GM23338 (cell line): Measurements from ENCODE around the gene RXFP2. TPM values are rescaled to one million over a fixed set of nuclear protein-coding genes. Genes with fewer than 3 reads are reported as not detected.

Experiments
- ATAC-seq: fragments of 200-7000 bp; cut with Tn5 transposase; 3 replicates; pipeline ENCODE4 v1.9.1; 2020
- DNase-seq: peaks from one replicate; pipeline ENCODE4 v3.0.0-alpha.2; 2015; ENCODE audit warnings: low spot score
- H2AFZ ChIP-seq: fragments of 200-600 bp; sonication (generic); 2 replicates; pipeline ENCODE4 v1.8.0; 2016; ENCODE audit warnings: antibody characterized with exemption, mild to moderate bottlenecking, moderate library complexity
- H3F3A ChIP-seq: fragments of 200-600 bp; sonication (generic); replicated peaks from 2 replicates; pipeline ENCODE4 v1.8.0; 2017; ENCODE audit warnings: antibody characterized with exemption, mixed run types, low read depth
- H3K27ac ChIP-seq: fragments of 200-600 bp; sonication (generic); 2 replicates; pipeline ENCODE4 v1.6.1; 2016; ENCODE audit warnings: low read depth
- H3K27me3 ChIP-seq: fragments of 200-600 bp; sonication (generic); 2 replicates; pipeline ENCODE4 v1.8.0; 2016; ENCODE audit warnings: mild to moderate bottlenecking, mixed run types, moderate library complexity; ENCODE audit not compliant: insufficient read depth
- H3K36me3 ChIP-seq: fragments of 200-600 bp; sonication (generic); 2 replicates; pipeline ENCODE4 v1.8.0; 2016; ENCODE audit warnings: mild to moderate bottlenecking; ENCODE audit not compliant: insufficient read depth
- H3K4me1 ChIP-seq: fragments of 200-600 bp; sonication (generic); 2 replicates; pipeline ENCODE4 v1.8.0; 2016; ENCODE audit warnings: mild to moderate bottlenecking, moderate library complexity; ENCODE audit not compliant: insufficient read depth
- H3K4me2 ChIP-seq: fragments of 200-600 bp; sonication (generic); 2 replicates; pipeline ENCODE4 v1.7.1; 2017; ENCODE audit warnings: mixed run types
- H3K4me3 ChIP-seq: fragments of 200-600 bp; sonication (generic); 2 replicates; pipeline ENCODE4 v1.6.1; 2016; ENCODE audit warnings: mixed run types
- H3K79me2 ChIP-seq: fragments of 200-600 bp; sonication (generic); replicated peaks from 2 replicates; pipeline ENCODE4 v1.8.0; 2017; ENCODE audit warnings: mild to moderate bottlenecking; ENCODE audit not compliant: insufficient read depth
- H3K9me2 ChIP-seq: fragments of 200-600 bp; sonication (generic); 2 replicates; pipeline ENCODE4 v1.8.0; 2017; ENCODE audit not compliant: insufficient read depth
- H4K20me1 ChIP-seq: fragments of 200-600 bp; sonication (generic); replicated peaks from 2 replicates; pipeline ENCODE4 v1.8.0; 2017; ENCODE audit warnings: mild to moderate bottlenecking; ENCODE audit not compliant: insufficient read depth
- H3K27ac Mint-ChIP-seq: 2 replicates; pipeline ENCODE4 v1.8.0; 2020; ENCODE audit warnings: inconsistent platforms, mild to moderate bottlenecking, moderate library complexity, mixed read lengths
- H3K27me3 Mint-ChIP-seq: 3 replicates; pipeline ENCODE4 v1.8.0; 2022; ENCODE audit warnings: low read depth, mild to moderate bottlenecking, moderate library complexity, mixed read lengths, inconsistent platforms; ENCODE audit not compliant: insufficient read depth, poor library complexity
- H3K36me3 Mint-ChIP-seq: 3 replicates; pipeline ENCODE4 v1.8.0; 2021; ENCODE audit warnings: low read depth, mild to moderate bottlenecking, inconsistent platforms, moderate library complexity, mixed read lengths
- H3K4me1 Mint-ChIP-seq: 3 replicates; pipeline ENCODE4 v1.8.0; 2020; ENCODE audit warnings: mild to moderate bottlenecking, inconsistent platforms, mixed read lengths
- H3K4me3 Mint-ChIP-seq: 3 replicates; pipeline ENCODE4 v1.8.0; 2021; ENCODE audit warnings: moderate library complexity, mild to moderate bottlenecking, inconsistent platforms, mixed read lengths
- H3K9me3 Mint-ChIP-seq: 3 replicates; pipeline ENCODE4 v1.8.0; 2020; ENCODE audit warnings: moderate library complexity, mild to moderate bottlenecking, inconsistent platforms, mixed read lengths
- POLR2AphosphoS5 ChIP-seq: IDR thresholded peaks from 2 replicates; pipeline ENCODE4 v1.6.1; 2016; ENCODE audit warnings: antibody characterized with exemption, low read depth
- STAT1 ChIP-seq: IDR thresholded peaks from one replicate; pipeline ENCODE4 v1.6.1; 2016; ENCODE audit warnings: antibody characterized with exemption; ENCODE audit not compliant: unreplicated experiment
- ZNF114 ChIP-seq: fragments of 250-450 bp; sonication (Bioruptor Pico); IDR thresholded peaks from 2 replicates; pipeline ENCODE4 v1.5.0; 2020; ENCODE audit warnings: mild to moderate bottlenecking, moderate library complexity
- polyA plus RNA-seq: library from polyadenylated mRNA; unstranded; fragments of >200 nt; fragmentation: Nextera tagmentation; extraction: Ambion mirVana; gene quantifications from 2 replicates; pipeline ENCODE4 v1.2.1, GENCODE V29; 2016
- total RNA-seq: library from RNA; depleted of rRNA; stranded (reverse); fragments of >200 nt; shearing (Covaris generic); gene quantifications from 2 replicates; pipeline ENCODE4 v1.2.3, GENCODE V29; 2014
- TF ChIP-seq, protein P1 (sequence below), 2 experiments: fragments of 200-600 bp in 1 of 2; sonication (generic) in 1 of 2; conservative IDR thresholded peaks; 2 replicates each; pipeline versions ENCODE4 v1.5.1 to v1.6.1; 2016 to 2017; ENCODE audit warnings: antibody characterized with exemption in 2 of 2, low read depth in 2 of 2, mild to moderate bottlenecking in 2 of 2, moderate library complexity in 1 of 2
- TF ChIP-seq, protein P2 (sequence below): IDR thresholded peaks from one replicate; pipeline ENCODE4 v1.6.1; 2018; ENCODE audit warnings: antibody characterized with exemption; ENCODE audit not compliant: unreplicated experiment

The RXFP2 gene
- total and polyA plus RNA-seq, 2 experiments from 2014 or later: not detected

DNA sequence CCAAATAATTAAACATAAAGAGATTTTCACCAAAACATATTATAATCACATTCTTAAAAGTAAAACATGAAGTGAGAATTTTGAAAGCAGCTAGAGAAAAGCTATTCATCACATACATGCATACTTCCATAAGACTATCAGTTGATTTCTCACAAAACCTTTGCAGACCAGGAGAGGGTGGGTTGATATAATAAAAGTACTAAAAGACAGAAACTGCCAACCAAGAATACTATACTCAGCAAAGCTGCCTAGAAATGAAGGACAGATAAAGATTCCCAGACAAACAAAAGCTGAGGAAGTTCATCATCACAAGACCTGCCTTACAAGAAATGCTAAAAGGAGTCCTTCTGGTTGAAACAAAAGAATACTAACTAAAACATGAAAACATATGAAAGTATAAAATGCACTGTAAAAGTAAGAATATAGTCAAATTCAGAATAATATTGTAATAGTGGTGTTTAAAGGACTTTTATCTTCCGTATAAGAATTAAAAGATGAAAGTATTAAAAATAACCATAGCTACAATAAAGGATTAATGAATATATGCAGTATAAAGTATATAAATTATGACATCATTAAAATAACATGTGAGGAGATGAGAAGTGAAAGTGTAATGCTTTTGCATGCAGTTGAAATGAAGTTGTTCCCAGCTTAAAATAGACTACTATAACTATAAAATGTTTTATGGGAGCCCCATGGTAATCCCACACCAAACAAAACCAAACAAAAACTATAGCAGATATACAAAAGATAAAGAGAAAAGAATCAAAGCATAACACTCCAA lies 76.2 kb downstream of the RXFP2 start:
- DNase-seq (no peak), ATAC-seq (no peak)
- Histone ChIP-seq H3K4me2 (no peak overlapping the region), H3K36me3 (no peaks in the 10 kb centered on the region), H2AFZ (no peak overlapping the region), H3K4me3 (no peak overlapping the region), H4K20me1 (no peaks in the 10 kb centered on the region), H3F3A (no peaks in the 10 kb centered on the region), H3K79me2 (no peaks in the 10 kb centered on the region), H3K27me3 (no peaks in the 10 kb centered on the region), H3K9me2 (no peaks in the 10 kb centered on the region), H3K27ac (no peak overlapping the region), H3K4me1 (no peaks in the 10 kb centered on the region)
- H3K9me3 Mint-ChIP-seq: peaks cover 35% of the 10 kb centered on the region
- peaks cover 21% of the 10 kb centered on the region; the same call in 2 of the 3 replicates for H3K36me3 Mint-ChIP-seq
- H3K4me1 Mint-ChIP-seq: no peaks in the 10 kb centered on the region
- no peak for TF ChIP-seq POLR2AphosphoS5
- TF ChIP-seq, protein P1, sequence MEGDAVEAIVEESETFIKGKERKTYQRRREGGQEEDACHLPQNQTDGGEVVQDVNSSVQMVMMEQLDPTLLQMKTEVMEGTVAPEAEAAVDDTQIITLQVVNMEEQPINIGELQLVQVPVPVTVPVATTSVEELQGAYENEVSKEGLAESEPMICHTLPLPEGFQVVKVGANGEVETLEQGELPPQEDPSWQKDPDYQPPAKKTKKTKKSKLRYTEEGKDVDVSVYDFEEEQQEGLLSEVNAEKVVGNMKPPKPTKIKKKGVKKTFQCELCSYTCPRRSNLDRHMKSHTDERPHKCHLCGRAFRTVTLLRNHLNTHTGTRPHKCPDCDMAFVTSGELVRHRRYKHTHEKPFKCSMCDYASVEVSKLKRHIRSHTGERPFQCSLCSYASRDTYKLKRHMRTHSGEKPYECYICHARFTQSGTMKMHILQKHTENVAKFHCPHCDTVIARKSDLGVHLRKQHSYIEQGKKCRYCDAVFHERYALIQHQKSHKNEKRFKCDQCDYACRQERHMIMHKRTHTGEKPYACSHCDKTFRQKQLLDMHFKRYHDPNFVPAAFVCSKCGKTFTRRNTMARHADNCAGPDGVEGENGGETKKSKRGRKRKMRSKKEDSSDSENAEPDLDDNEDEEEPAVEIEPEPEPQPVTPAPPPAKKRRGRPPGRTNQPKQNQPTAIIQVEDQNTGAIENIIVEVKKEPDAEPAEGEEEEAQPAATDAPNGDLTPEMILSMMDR (conservative IDR thresholded peaks at IDR 0.05; ENCODE audit: low read depth in 2 of 2): no peak
- TF ChIP-seq ZNF114 (CRISPR knock-in tag): no peak
- TF ChIP-seq, protein P2, sequence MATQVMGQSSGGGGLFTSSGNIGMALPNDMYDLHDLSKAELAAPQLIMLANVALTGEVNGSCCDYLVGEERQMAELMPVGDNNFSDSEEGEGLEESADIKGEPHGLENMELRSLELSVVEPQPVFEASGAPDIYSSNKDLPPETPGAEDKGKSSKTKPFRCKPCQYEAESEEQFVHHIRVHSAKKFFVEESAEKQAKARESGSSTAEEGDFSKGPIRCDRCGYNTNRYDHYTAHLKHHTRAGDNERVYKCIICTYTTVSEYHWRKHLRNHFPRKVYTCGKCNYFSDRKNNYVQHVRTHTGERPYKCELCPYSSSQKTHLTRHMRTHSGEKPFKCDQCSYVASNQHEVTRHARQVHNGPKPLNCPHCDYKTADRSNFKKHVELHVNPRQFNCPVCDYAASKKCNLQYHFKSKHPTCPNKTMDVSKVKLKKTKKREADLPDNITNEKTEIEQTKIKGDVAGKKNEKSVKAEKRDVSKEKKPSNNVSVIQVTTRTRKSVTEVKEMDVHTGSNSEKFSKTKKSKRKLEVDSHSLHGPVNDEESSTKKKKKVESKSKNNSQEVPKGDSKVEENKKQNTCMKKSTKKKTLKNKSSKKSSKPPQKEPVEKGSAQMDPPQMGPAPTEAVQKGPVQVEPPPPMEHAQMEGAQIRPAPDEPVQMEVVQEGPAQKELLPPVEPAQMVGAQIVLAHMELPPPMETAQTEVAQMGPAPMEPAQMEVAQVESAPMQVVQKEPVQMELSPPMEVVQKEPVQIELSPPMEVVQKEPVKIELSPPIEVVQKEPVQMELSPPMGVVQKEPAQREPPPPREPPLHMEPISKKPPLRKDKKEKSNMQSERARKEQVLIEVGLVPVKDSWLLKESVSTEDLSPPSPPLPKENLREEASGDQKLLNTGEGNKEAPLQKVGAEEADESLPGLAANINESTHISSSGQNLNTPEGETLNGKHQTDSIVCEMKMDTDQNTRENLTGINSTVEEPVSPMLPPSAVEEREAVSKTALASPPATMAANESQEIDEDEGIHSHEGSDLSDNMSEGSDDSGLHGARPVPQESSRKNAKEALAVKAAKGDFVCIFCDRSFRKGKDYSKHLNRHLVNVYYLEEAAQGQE: no peak
- H3K4me3 Mint-ChIP-seq: no peak overlapping the region
- H3K27me3 Mint-ChIP-seq: no peaks in the 10 kb centered on the region
- H3K27ac Mint-ChIP-seq: no peak overlapping the region

DNA sequence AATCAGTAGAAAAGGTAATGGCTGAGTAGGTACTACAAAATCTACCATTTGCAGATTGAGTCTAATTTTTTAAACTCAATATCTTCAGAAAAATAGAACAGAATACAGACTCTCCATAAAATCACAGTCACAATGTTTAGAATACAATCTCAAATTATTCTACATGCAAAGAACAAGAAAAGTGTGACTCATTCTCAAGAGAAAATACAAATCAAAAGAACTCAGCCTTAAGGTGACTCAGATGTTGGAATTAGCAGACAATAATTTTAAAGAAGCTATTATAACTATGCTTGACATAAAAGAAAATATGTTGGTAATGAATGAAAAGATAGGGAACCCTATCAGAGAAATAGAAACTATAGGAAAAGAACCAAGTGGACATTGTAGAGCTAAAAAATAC lies 78.9 kb downstream of the RXFP2 start:
- no peak overlapping the region for H2AFZ ChIP-seq
- H4K20me1 ChIP-seq: no peaks in the 10 kb centered on the region
- ATAC-seq: no peak
- DNase-seq: no peak
- H3K4me3 ChIP-seq: no peak overlapping the region
- peaks cover 20% of the 10 kb centered on the region for H3K9me3 Mint-ChIP-seq
- H3K4me1 Mint-ChIP-seq: no peaks in the 10 kb centered on the region; the same call in 2 of the 3 replicates
- no peaks in the 10 kb centered on the region for H3K27me3 Mint-ChIP-seq
- no peak overlapping the region for H3K4me3 Mint-ChIP-seq
- H3K79me2 ChIP-seq: no peaks in the 10 kb centered on the region
- H3K4me1 ChIP-seq: no peaks in the 10 kb centered on the region
- H3K27me3 ChIP-seq: no peaks in the 10 kb centered on the region
- no peaks in the 10 kb centered on the region for H3K36me3 ChIP-seq
- no peak overlapping the region for H3K27ac ChIP-seq
- peaks cover 9% of the 10 kb centered on the region; the same call in 2 of the 3 replicates for H3K36me3 Mint-ChIP-seq
- no peak overlapping the region for H3K4me2 ChIP-seq
- H3K27ac Mint-ChIP-seq: no peak overlapping the region
- H3K9me2 ChIP-seq: no peaks in the 10 kb centered on the region
- TF ChIP-seq STAT1: no peak
- H3F3A ChIP-seq: no peaks in the 10 kb centered on the region
